HEK293T (cell line): ENCODE data around the gene C20orf204.

ENCODE experiments used
- ARNT ChIP-seq: fragments of 450-650 bp; IDR thresholded peaks from 2 replicates; pipeline ENCODE4 v1.6.1; 2017; ENCODE audit warnings: mild to moderate bottlenecking
- BHLHE40 ChIP-seq: fragments of 450-650 bp; IDR thresholded peaks from 2 replicates; pipeline ENCODE4 v1.6.1; 2016; ENCODE audit warnings: mild to moderate bottlenecking, moderate library complexity, borderline replicate concordance
- ELF4 ChIP-seq: fragments of 450-650 bp; IDR thresholded peaks from 2 replicates; pipeline ENCODE4 v1.6.1; 2017; ENCODE audit warnings: antibody characterized with exemption
- FOXA1 ChIP-seq: fragments of 450-650 bp; IDR thresholded peaks from 2 replicates; pipeline ENCODE4 v1.6.1; 2016; ENCODE audit warnings: mild to moderate bottlenecking
- FOXM1 ChIP-seq: fragments of 450-650 bp; IDR thresholded peaks from 2 replicates; pipeline ENCODE4 v1.6.1; 2017; ENCODE audit warnings: mild to moderate bottlenecking, borderline replicate concordance
- HDGF ChIP-seq: fragments of 450-650 bp; IDR thresholded peaks from 2 replicates; pipeline ENCODE4 v1.6.1; 2017; ENCODE audit warnings: antibody characterized with exemption, borderline replicate concordance
- LEF1 ChIP-seq: fragments of 450-650 bp; IDR thresholded peaks from 2 replicates; pipeline ENCODE4 v1.6.1; 2017; ENCODE audit warnings: mild to moderate bottlenecking, borderline replicate concordance
- PKNOX1 ChIP-seq: fragments of 450-650 bp; IDR thresholded peaks from 2 replicates; pipeline ENCODE4 v1.6.1; 2016
- SP1 ChIP-seq: fragments of 450-650 bp; IDR thresholded peaks from 2 replicates; pipeline ENCODE4 v1.6.1; 2017
- SUZ12 ChIP-seq: fragments of 450-650 bp; IDR thresholded peaks from 2 replicates; pipeline ENCODE4 v1.6.1; 2016; ENCODE audit warnings: mild to moderate bottlenecking
- TARDBP ChIP-seq: fragments of 450-650 bp; IDR thresholded peaks from 2 replicates; pipeline ENCODE4 v1.6.1; 2016

- TF ChIP-seq FOXM1 (no peak), SP1 (no peak), TARDBP (no peak), PKNOX1 (no peak), BHLHE40 (no peak), HDGF (no peak), ELF4 (no peak), SUZ12 (no peak), LEF1 (no peak), ARNT (no peak), FOXA1 (no peak)
Measured at GRCh38 chr20:64037199-64037497, 1.2 kb downstream of the C20orf204 start.
